DND-41 (cell line): ENCODE measurements around the gene ALDH5A1.

ENCODE experiments used
- ATAC-seq: fragments of 200-7000 bp; cut with Tn5 transposase; 3 replicates; pipeline ENCODE4 v1.9.1; 2021; ENCODE audit warnings: low read depth; ENCODE audit not compliant: insufficient read depth
- DNase-seq: peaks from one replicate; pipeline ENCODE4 v3.0.0-alpha.2; 2020
- H2AFZ ChIP-seq: 2 replicates; pipeline ENCODE4 v1.6.0; 2012; ENCODE audit warnings: low read depth, low read length
- H3K27ac ChIP-seq: 2 replicates; pipeline ENCODE4 v1.5.1; 2012; ENCODE audit warnings: low read length, inconsistent platforms
- H3K27me3 ChIP-seq: fragments of 200-600 bp; sonication (generic); 2 replicates; pipeline ENCODE4 v1.6.0; 2012; ENCODE audit warnings: low read length, mild to moderate bottlenecking, inconsistent platforms; ENCODE audit not compliant: insufficient read depth, poor library complexity
- H3K36me3 ChIP-seq: 2 replicates; pipeline ENCODE4 v1.5.1; 2012; ENCODE audit warnings: low read length, inconsistent platforms; ENCODE audit not compliant: insufficient read depth
- H3K4me1 ChIP-seq: 2 replicates; pipeline ENCODE4 v1.5.1; 2012; ENCODE audit warnings: mild to moderate bottlenecking, low read length; ENCODE audit not compliant: insufficient read depth
- H3K4me2 ChIP-seq: 2 replicates; pipeline ENCODE4 v1.6.0; 2012; ENCODE audit warnings: mild to moderate bottlenecking, moderate library complexity, low read length, inconsistent platforms; ENCODE audit not compliant: insufficient read depth
- H3K4me3 ChIP-seq, 2 experiments: fragments of 200-600 bp in 1 of 2; shearing (Covaris generic) in 1 of 2; 2 replicates each; pipeline ENCODE4 v1.5.1; 2012 to 2016; ENCODE audit warnings: inconsistent platforms in 2 of 2, low read length in 2 of 2, mild to moderate bottlenecking in 2 of 2, low read depth in 1 of 2, moderate library complexity in 1 of 2
- H3K79me2 ChIP-seq: 2 replicates; pipeline ENCODE4 v1.6.0; 2012; ENCODE audit warnings: low read length, inconsistent platforms; ENCODE audit not compliant: insufficient read depth
- H3K9ac ChIP-seq: 2 replicates; pipeline ENCODE4 v1.6.0; 2012; ENCODE audit warnings: low read depth, mild to moderate bottlenecking, inconsistent platforms, low read length, moderate library complexity
- H3K9me3 ChIP-seq: 2 replicates; pipeline ENCODE4 v1.5.1; 2012; ENCODE audit warnings: low read length, moderate library complexity, mild to moderate bottlenecking, inconsistent platforms; ENCODE audit not compliant: insufficient read depth, severe bottlenecking
- H4K20me1 ChIP-seq: 2 replicates; pipeline ENCODE4 v1.6.0; 2012; ENCODE audit warnings: low read length; ENCODE audit not compliant: insufficient read depth
- CTCF ChIP-seq: IDR thresholded peaks from 2 replicates; pipeline ENCODE4 v1.5.1; 2012; ENCODE audit warnings: borderline replicate concordance, low read length, moderate library complexity, mild to moderate bottlenecking; ENCODE audit not compliant: poor library complexity, severe bottlenecking; ENCODE audit errors: extremely low read depth
- EZH2 ChIP-seq: IDR thresholded peaks from 3 replicates; pipeline ENCODE4 v1.6.1; 2012; ENCODE audit warnings: borderline replicate concordance, low read depth, mild to moderate bottlenecking, moderate library complexity, low read length, inconsistent platforms; ENCODE audit not compliant: severe bottlenecking

The ALDH5A1 gene

GRCh38 chr6:24501374-24501773, 6.6 kb downstream of the ALDH5A1 start:
- no peaks in the 10 kb centered on the region for H4K20me1 ChIP-seq
- H3K9me3 ChIP-seq, result no peaks in the 10 kb centered on the region
- TF ChIP-seq CTCF (no peak), EZH2 (no peak)
- H3K9ac ChIP-seq, result no peak overlapping the region
- no peaks in the 10 kb centered on the region; the same call in none of the 2 replicates for H3K79me2 ChIP-seq
- H2AFZ ChIP-seq, result no peak overlapping the region
- no peak overlapping the region for H3K27ac ChIP-seq
- no peak for DNase-seq
- H3K36me3 ChIP-seq, result peaks cover 47% of the 10 kb centered on the region
- peaks cover 2% of the 10 kb centered on the region for H3K4me1 ChIP-seq
- H3K4me2 ChIP-seq, result no peak overlapping the region
- H3K4me3 ChIP-seq, result no peak overlapping the region
- ATAC-seq, result no peak
- H3K27me3 ChIP-seq, result no peaks in the 10 kb centered on the region

GRCh38 chr6:24501914-24502313, 7.1 kb downstream of the ALDH5A1 start:
- DNase-seq (no peak), ATAC-seq (no peak)
- TF ChIP-seq EZH2, result no peak
- no peak for TF ChIP-seq CTCF
- Histone ChIP-seq H3K9me3 (no peaks in the 10 kb centered on the region), H3K79me2 (no peaks in the 10 kb centered on the region; the same call in 1 of the 2 replicates), H3K4me3 (no peak overlapping the region), H4K20me1 (no peaks in the 10 kb centered on the region), H3K36me3 (peaks cover 48% of the 10 kb centered on the region), H3K4me1 (no peaks in the 10 kb centered on the region), H3K4me2 (no peak overlapping the region), H3K9ac (no peak overlapping the region), H3K27ac (no peak overlapping the region), H2AFZ (no peak overlapping the region), H3K27me3 (no peaks in the 10 kb centered on the region)

GRCh38 chr6:24504287-24504648, 9.5 kb downstream of the ALDH5A1 start:
- H4K20me1 ChIP-seq, result no peaks in the 10 kb centered on the region
- H3K36me3 ChIP-seq, result peaks cover 53% of the 10 kb centered on the region
- no peaks in the 10 kb centered on the region for H3K79me2 ChIP-seq
- TF ChIP-seq EZH2, result no peak
- H3K4me3 ChIP-seq, result no peak overlapping the region
- no peaks in the 10 kb centered on the region for H3K4me1 ChIP-seq
- no peak overlapping the region for H3K4me2 ChIP-seq
- H3K27me3 ChIP-seq, result no peaks in the 10 kb centered on the region
- no peak overlapping the region for H3K27ac ChIP-seq
- no peak overlapping the region for H2AFZ ChIP-seq
- DNase-seq (no peak), ATAC-seq (no peak)
- no peak overlapping the region for H3K9ac ChIP-seq
- H3K9me3 ChIP-seq, result no peaks in the 10 kb centered on the region

GRCh38 chr6:24504649-24505586, 10.1 kb downstream of the ALDH5A1 start:
- no peaks in the 10 kb centered on the region for H3K9me3 ChIP-seq
- no peak overlapping the region for H3K4me3 ChIP-seq
- no peak overlapping the region for H3K9ac ChIP-seq
- no peak overlapping the region for H3K4me2 ChIP-seq
- ATAC-seq (no peak), DNase-seq (no peak)
- H3K27me3 ChIP-seq, result no peaks in the 10 kb centered on the region
- no peak for TF ChIP-seq CTCF
- TF ChIP-seq EZH2, result no peak
- no peaks in the 10 kb centered on the region for H3K79me2 ChIP-seq
- no peak overlapping the region for H2AFZ ChIP-seq
- H3K27ac ChIP-seq, result no peak overlapping the region
- no peaks in the 10 kb centered on the region for H3K4me1 ChIP-seq
- peaks cover 53% of the 10 kb centered on the region for H3K36me3 ChIP-seq
- no peaks in the 10 kb centered on the region for H4K20me1 ChIP-seq
